GM12892 (cell line): Measurements from ENCODE around the gene ANO2.

ENCODE experiments used
- POLR2A ChIP-seq: IDR thresholded peaks from 2 replicates; pipeline ENCODE4 v1.6.1; 2011; ENCODE audit warnings: low read depth, low read length, control low read depth
- TAF1 ChIP-seq: IDR thresholded peaks from 2 replicates; pipeline ENCODE4 v1.6.1; 2011; ENCODE audit warnings: low read depth, mild to moderate bottlenecking, control low read depth, low read length, borderline replicate concordance

DNA sequence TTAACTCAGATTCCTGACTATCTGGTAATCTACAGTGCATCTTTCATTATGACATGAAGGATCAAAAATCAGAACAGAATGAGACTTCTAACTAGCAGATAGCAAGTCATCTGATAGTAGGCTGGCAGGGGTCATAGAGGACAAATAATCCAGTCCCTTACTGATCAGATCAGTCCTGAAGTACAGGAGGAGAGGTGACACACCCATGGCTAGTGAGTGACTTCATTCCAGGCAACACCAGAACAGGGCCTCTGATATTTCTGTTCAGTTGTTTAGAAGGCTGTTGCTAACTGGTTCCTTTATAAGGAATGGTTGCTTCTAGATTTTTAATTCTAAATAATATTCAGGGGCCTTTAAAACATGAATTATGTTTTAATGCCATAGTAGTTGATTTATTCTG lies 291.0 kb downstream of the ANO2 start:
- TF ChIP-seq POLR2A (no peak), TAF1 (no peak)
